ENCODE measurements around the gene KDM1B.

The KDM1B gene

GRCh38 chr6:18265787-18266522 lies 110.7 kb downstream of the KDM1B start:
- DNase-seq, result no peak

- DNase-seq, result no peak
Observed at GRCh38 chr6:18266523-18266912, 111.3 kb downstream of the KDM1B start.

- no peak for DNase-seq
Observed at GRCh38 chr6:18268066-18268465, 112.8 kb downstream of the KDM1B start.

GRCh38 chr6:18269253-18269652 lies 114.0 kb downstream of the KDM1B start:
- DNase-seq, result no peak

GRCh38 chr6:18269717-18270116 lies 114.5 kb downstream of the KDM1B start:
- DNase-seq, result no peak

- no peak for DNase-seq
Observed at GRCh38 chr6:18270216-18270615, 115.0 kb downstream of the KDM1B start.

Data from KG1 (cell line).